Left lung (tissue), 10 donors: Measurements from ENCODE around the gene ZNF541. TPM values are rescaled to one million over a fixed set of nuclear protein-coding genes. Genes with fewer than 3 reads are reported as not detected.

Experiments used
- ATAC-seq: fragments of 200-7000 bp; cut with Tn5 transposase; one replicate; pipeline ENCODE4 v1.9.1; 2020; ENCODE audit warnings: moderate library complexity
- DNase-seq, 4 donors: peaks; one replicate each; pipeline ENCODE4 v3.0.0-alpha.2; 2013 to 2020
- H3K27ac ChIP-seq, 2 donors: fragments of 200-600 bp; sonication (generic) in 1 of 2; one replicate each; pipeline versions ENCODE4 v1.5.0 to v1.8.0; 2020 to 2021
- H3K27me3 ChIP-seq, 2 donors: fragments of 200-600 bp; sonication (generic) in 1 of 2; one replicate each; pipeline versions ENCODE4 v1.5.0 to v1.8.0; 2020 to 2021
- H3K36me3 ChIP-seq, 2 donors: fragments of 200-600 bp; sonication (generic) in 1 of 2; one replicate each; pipeline versions ENCODE4 v1.5.0 to v1.8.0; 2020 to 2021
- H3K4me1 ChIP-seq, 2 donors: fragments of 200-600 bp; one replicate each; pipeline ENCODE4 v1.8.0; 2021
- H3K4me3 ChIP-seq, 2 donors: fragments of 200-600 bp; sonication (generic) in 1 of 2; one replicate each; pipeline versions ENCODE4 v1.5.0 to v1.8.0; 2020 to 2021; ENCODE audit warnings: mild to moderate bottlenecking in 1 of 2
- H3K9me3 ChIP-seq, 2 donors: fragments of 200-600 bp; sonication (generic) in 1 of 2; one replicate each; pipeline versions ENCODE4 v1.5.0 to v1.8.0; 2020 to 2021
- CTCF ChIP-seq, 2 donors: fragments of 200-600 bp; sonication (generic) in 1 of 2; IDR thresholded peaks; one replicate each; pipeline versions ENCODE4 v1.5.0 to v1.8.0; 2021; ENCODE audit warnings: antibody characterized with exemption in 2 of 2
- intact Hi-C, 2 donors: fragments of 100-400 bp; cut with DNase I; formaldehyde crosslinking; loops; one replicate each; pipeline versions ENCODE4 v1.11.2 to v1.14.2; 2022
- polyA plus RNA-seq, 6 donors: library from polyadenylated mRNA; unstranded; fragments of 120-200 nt; gene quantifications; one replicate each; pipeline ENCODE4 v1.2.1, GENCODE V29; 2013; ENCODE audit not compliant: insufficient read length in 6 of 6
- total RNA-seq, 2 donors: library from RNA; stranded (reverse); fragmentation: NEBNext Ultra II Directional; extraction: Animal tissue kit (Norgen Biotek cat#: 25700); gene quantifications; one replicate each; pipeline ENCODE4 v1.2.1, GENCODE V29; 2021
- donor health status: DM: no; HTN: yes; CAD: no.
- donor health status: DM: no; HTN: no; CAD: no.

Gene ZNF541
- total and polyA plus RNA-seq, 8 donors, result 0.09 to 0.50 (median 0.15) TPM

- intact Hi-C loops, result no loop called here
- no peaks in the 10 kb centered on the region for H3K27me3 ChIP-seq
- DNase-seq, result no peak
- TF ChIP-seq CTCF (IDR thresholded peaks at IDR 0.05), result no peak
- no peaks in the 10 kb centered on the region for H3K36me3 ChIP-seq
- no peak overlapping the region for H3K4me3 ChIP-seq
- no peak overlapping the region for H3K27ac ChIP-seq
- no peaks in the 10 kb centered on the region for H3K9me3 ChIP-seq
- no peaks in the 10 kb centered on the region for H3K4me1 ChIP-seq
- no peak for ATAC-seq
Measured at GRCh38 chr19:47564081-47564480, 8.9 kb downstream of the ZNF541 start.

GRCh38 chr19:47561440-47562057, 11.4 kb downstream of the ZNF541 start:
- intact Hi-C loops, result no loop called here
- H3K4me1 ChIP-seq, result no peaks in the 10 kb centered on the region
- no peaks in the 10 kb centered on the region for H3K36me3 ChIP-seq
- peak in 1 of 4 donors; percentile 9 for DNase-seq
- no peak overlapping the region for H3K4me3 ChIP-seq
- ATAC-seq, result no peak
- H3K27ac ChIP-seq, result no peak overlapping the region
- no peaks in the 10 kb centered on the region for H3K9me3 ChIP-seq
- TF ChIP-seq CTCF (IDR thresholded peaks at IDR 0.05), result no peak
- H3K27me3 ChIP-seq, result no peaks in the 10 kb centered on the region

- intact Hi-C loops, result no loop called here
- TF ChIP-seq CTCF (IDR thresholded peaks at IDR 0.05), result no peak
- no peaks in the 10 kb centered on the region for H3K9me3 ChIP-seq
- no peak for ATAC-seq
- no peak for DNase-seq
- no peaks in the 10 kb centered on the region for H3K36me3 ChIP-seq
- no peak overlapping the region for H3K27ac ChIP-seq
- no peak overlapping the region for H3K4me3 ChIP-seq
- no peaks in the 10 kb centered on the region for H3K27me3 ChIP-seq
- H3K4me1 ChIP-seq, result no peaks in the 10 kb centered on the region
Measured at GRCh38 chr19:47560999-47561398, 11.9 kb downstream of the ZNF541 start.

GRCh38 chr19:47550129-47550528, 22.8 kb downstream of the ZNF541 start:
- Histone ChIP-seq H3K27me3 (peaks cover 9 to 24% of the 10 kb centered on the region in 2 donors), H3K27ac (no peak overlapping the region), H3K9me3 (no peaks in the 10 kb centered on the region), H3K4me1 (peaks cover under 1 to 4% of the 10 kb centered on the region in 2 donors), H3K4me3 (no peak overlapping the region), H3K36me3 (no peaks in the 10 kb centered on the region)
- ATAC-seq (no peak), DNase-seq (no peak)
- intact Hi-C loops, result no loop called here
- no peak for TF ChIP-seq CTCF (IDR thresholded peaks at IDR 0.05)

GRCh38 chr19:47549261-47549862, 23.6 kb downstream of the ZNF541 start:
- no peak overlapping the region for H3K4me3 ChIP-seq
- peak overlapping the region; percentile 7 to 39 for H3K27ac ChIP-seq
- peak; percentile 91 for ATAC-seq
- H3K36me3 ChIP-seq, result no peaks in the 10 kb centered on the region
- H3K9me3 ChIP-seq, result no peaks in the 10 kb centered on the region
- H3K4me1 ChIP-seq, result peaks cover 5 to 7% of the 10 kb centered on the region in 2 donors
- DNase-seq, result peak in 3 of 4 donors; percentile 32 to 64 (median 43)
- H3K27me3 ChIP-seq, result peaks cover 15 to 32% of the 10 kb centered on the region in 2 donors
- TF ChIP-seq CTCF (IDR thresholded peaks at IDR 0.05), result no peak
- intact Hi-C loops, result no loop called here
